PFSK-1 (cell line): ENCODE measurements around the gene GRHPR.

Source experiments
- FOXP2 ChIP-seq: optimal IDR thresholded peaks from 2 replicates; pipeline ENCODE3; 2011; ENCODE audit warnings: borderline replicate concordance, control low read depth, inconsistent platforms; ENCODE audit not compliant: insufficient read depth; ENCODE audit errors: extremely low read length, extremely low read depth
- POLR2AphosphoS5 ChIP-seq: IDR thresholded peaks from 2 replicates; pipeline ENCODE4 v1.6.1; 2012; ENCODE audit warnings: low read depth, mild to moderate bottlenecking, control low read depth, low read length, moderate library complexity
- SIN3A ChIP-seq: IDR thresholded peaks from 2 replicates; pipeline ENCODE4 v1.6.1; 2012; ENCODE audit warnings: mild to moderate bottlenecking, low read length, moderate library complexity, borderline replicate concordance; ENCODE audit not compliant: insufficient read depth
- TAF1 ChIP-seq: IDR thresholded peaks from 2 replicates; pipeline ENCODE4 v1.6.1; 2012; ENCODE audit warnings: low read length, control low read depth, borderline replicate concordance; ENCODE audit not compliant: insufficient read depth
- TF ChIP-seq, protein P1 (sequence below), 2 experiments: IDR thresholded peaks; 2 replicates each; pipeline versions ENCODE4 v1.6.1 to v1.8.0; 2011 to 2012; ENCODE audit warnings: low read depth in 2 of 2, low read length in 2 of 2, control low read depth in 1 of 2, inconsistent platforms in 1 of 2, mild to moderate bottlenecking in 1 of 2, moderate library complexity in 1 of 2; ENCODE audit not compliant: insufficient read depth in 1 of 2

GRCh38 chr9:37405764-37406380 lies 16.6 kb upstream of the GRHPR start:
- TF ChIP-seq SIN3A, result no peak
- TF ChIP-seq FOXP2, result no peak
- no peak for TF ChIP-seq POLR2AphosphoS5
- TF ChIP-seq TAF1, result no peak
- TF ChIP-seq, protein P1, sequence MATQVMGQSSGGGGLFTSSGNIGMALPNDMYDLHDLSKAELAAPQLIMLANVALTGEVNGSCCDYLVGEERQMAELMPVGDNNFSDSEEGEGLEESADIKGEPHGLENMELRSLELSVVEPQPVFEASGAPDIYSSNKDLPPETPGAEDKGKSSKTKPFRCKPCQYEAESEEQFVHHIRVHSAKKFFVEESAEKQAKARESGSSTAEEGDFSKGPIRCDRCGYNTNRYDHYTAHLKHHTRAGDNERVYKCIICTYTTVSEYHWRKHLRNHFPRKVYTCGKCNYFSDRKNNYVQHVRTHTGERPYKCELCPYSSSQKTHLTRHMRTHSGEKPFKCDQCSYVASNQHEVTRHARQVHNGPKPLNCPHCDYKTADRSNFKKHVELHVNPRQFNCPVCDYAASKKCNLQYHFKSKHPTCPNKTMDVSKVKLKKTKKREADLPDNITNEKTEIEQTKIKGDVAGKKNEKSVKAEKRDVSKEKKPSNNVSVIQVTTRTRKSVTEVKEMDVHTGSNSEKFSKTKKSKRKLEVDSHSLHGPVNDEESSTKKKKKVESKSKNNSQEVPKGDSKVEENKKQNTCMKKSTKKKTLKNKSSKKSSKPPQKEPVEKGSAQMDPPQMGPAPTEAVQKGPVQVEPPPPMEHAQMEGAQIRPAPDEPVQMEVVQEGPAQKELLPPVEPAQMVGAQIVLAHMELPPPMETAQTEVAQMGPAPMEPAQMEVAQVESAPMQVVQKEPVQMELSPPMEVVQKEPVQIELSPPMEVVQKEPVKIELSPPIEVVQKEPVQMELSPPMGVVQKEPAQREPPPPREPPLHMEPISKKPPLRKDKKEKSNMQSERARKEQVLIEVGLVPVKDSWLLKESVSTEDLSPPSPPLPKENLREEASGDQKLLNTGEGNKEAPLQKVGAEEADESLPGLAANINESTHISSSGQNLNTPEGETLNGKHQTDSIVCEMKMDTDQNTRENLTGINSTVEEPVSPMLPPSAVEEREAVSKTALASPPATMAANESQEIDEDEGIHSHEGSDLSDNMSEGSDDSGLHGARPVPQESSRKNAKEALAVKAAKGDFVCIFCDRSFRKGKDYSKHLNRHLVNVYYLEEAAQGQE (IDR thresholded peaks at IDR 0.05; ENCODE audit: insufficient read depth in 1 of 2, low read depth in 2 of 2, low read length in 2 of 2), result no peak
